ENCODE measurements around the gene ZNF672. TPM values are rescaled to one million over a fixed set of nuclear protein-coding genes. Genes with fewer than 3 reads are reported as not detected.
"Not testable (repeated sequence)": the region's sequence is repeated elsewhere in the genome, so short reads cannot be mapped to it uniquely, and the experiment has no call there.

Gene ZNF672
- polyA plus RNA-seq, 10 donors, result 14.7 to 18.2 (median 16.4) TPM

- no peak for DNase-seq
Measured at GRCh38 chr1:248884632-248885295, 46.7 kb downstream of the ZNF672 start.

- no peak for DNase-seq
Measured at GRCh38 chr1:248885646-248886045, 47.6 kb downstream of the ZNF672 start.

GRCh38 chr1:248886237-248886895 is 48.3 kb downstream of the ZNF672 start:
- DNase-seq, result peak; percentile 41 to 80 (median 45)

GRCh38 chr1:248889914-248890243 is 51.9 kb downstream of the ZNF672 start:
- DNase-seq, result not testable (repeated sequence)

- DNase-seq, result no peak
Measured at GRCh38 chr1:248890549-248891498, 52.8 kb downstream of the ZNF672 start.

GRCh38 chr1:248891758-248892157 is 53.7 kb downstream of the ZNF672 start:
- no peak for DNase-seq

GRCh38 chr1:248892590-248892989 is 54.6 kb downstream of the ZNF672 start:
- no peak for DNase-seq

- no peak for DNase-seq
Measured at GRCh38 chr1:248894837-248895236, 56.8 kb downstream of the ZNF672 start.

- no peak for DNase-seq
Measured at GRCh38 chr1:248897412-248898337, 59.7 kb downstream of the ZNF672 start.

Other genes with a start within 250 kb of the ZNF672 start
- not detected for gene OR2T10, start 240.5 kb upstream of the ZNF672 start, polyA plus RNA-seq (ENCODE audit: insufficient read length in 10 of 10)
- not detected for gene OR2T11, start 203.1 kb upstream of the ZNF672 start, polyA plus RNA-seq (ENCODE audit: insufficient read length in 10 of 10)
- not detected for gene OR2T35, start 192.9 kb upstream of the ZNF672 start, polyA plus RNA-seq (ENCODE audit: insufficient read length in 10 of 10)
- gene OR2T27, start 182.7 kb upstream of the ZNF672 start, polyA plus RNA-seq (ENCODE audit: insufficient read length in 10 of 10), result not detected
- not detected for gene OR14I1, start 135.5 kb upstream of the ZNF672 start, polyA plus RNA-seq (ENCODE audit: insufficient read length in 10 of 10)
- not detected for gene LYPD8, start 82.5 kb upstream of the ZNF672 start, polyA plus RNA-seq (ENCODE audit: insufficient read length in 10 of 10)
- gene SH3BP5L, start 12.3 kb upstream of the ZNF672 start, polyA plus RNA-seq (ENCODE audit: insufficient read length in 10 of 10), result 10 to 100 TPM; 15.3 to 20.7 (median 18.4) TPM
- gene ZNF692, start 20.9 kb downstream of the ZNF672 start, polyA plus RNA-seq (ENCODE audit: insufficient read length in 10 of 10), result 10 to 100 TPM; 19.1 to 47.5 (median 26.0) TPM
- gene PGBD2, start 68.0 kb downstream of the ZNF672 start, polyA plus RNA-seq (ENCODE audit: insufficient read length in 10 of 10), result 1 to 10 TPM; 3.9 to 6.7 (median 5.2) TPM